Mesenchymal stem cell (in vitro differentiated cells and primary cell): ENCODE measurements around the gene KLHDC10.
"Not testable (repeated sequence)": the region's sequence is repeated elsewhere in the genome, so short reads cannot be mapped to it uniquely, and the experiment has no call there.

Experiments used
- DNase-seq: peaks from one replicate; pipeline ENCODE4 v3.0.0-alpha.2; 2013
- H2AFZ ChIP-seq: one replicate; pipeline ENCODE4 v1.6.1; 2013; ENCODE audit warnings: low read depth, mild to moderate bottlenecking, control low read depth, inconsistent platforms, low read length, moderate library complexity
- H2AK5ac ChIP-seq: 2 replicates; pipeline ENCODE4 v1.6.1; 2013; ENCODE audit warnings: low read length, moderate library complexity, mild to moderate bottlenecking, inconsistent platforms; ENCODE audit not compliant: severe bottlenecking
- H2BK120ac ChIP-seq: one replicate; pipeline ENCODE4 v1.6.1; 2013; ENCODE audit warnings: low read depth, mild to moderate bottlenecking, inconsistent platforms, low read length, moderate library complexity
- H2BK12ac ChIP-seq, 2 experiments: one replicate each; pipeline ENCODE4 v1.6.1; 2013; ENCODE audit warnings: inconsistent platforms in 2 of 2, low read length in 2 of 2, mild to moderate bottlenecking in 2 of 2, moderate library complexity in 2 of 2, control low read depth in 1 of 2
- H2BK15ac ChIP-seq: one replicate; pipeline ENCODE4 v1.6.1; 2013; ENCODE audit warnings: mild to moderate bottlenecking, low read depth, inconsistent platforms; ENCODE audit not compliant: poor library complexity, severe bottlenecking
- H2BK5ac ChIP-seq: 2 replicates; pipeline ENCODE4 v1.6.1; 2013; ENCODE audit warnings: low read depth, mild to moderate bottlenecking, low read length, control low read depth, inconsistent platforms; ENCODE audit not compliant: poor library complexity, severe bottlenecking
- H3K14ac ChIP-seq, 2 experiments: one replicate each; pipeline ENCODE4 v1.6.1; 2013; ENCODE audit warnings: inconsistent platforms in 2 of 2, low read length in 2 of 2, control low read depth in 1 of 2, mild to moderate bottlenecking in 1 of 2, moderate library complexity in 1 of 2
- H3K18ac ChIP-seq, 2 experiments: one replicate each; pipeline ENCODE4 v1.6.1; 2013; ENCODE audit warnings: inconsistent platforms in 2 of 2, low read length in 2 of 2, control low read depth in 1 of 2, low read depth in 1 of 2, mild to moderate bottlenecking in 1 of 2
- H3K23ac ChIP-seq, 2 experiments: one replicate each; pipeline ENCODE4 v1.6.1; 2013; ENCODE audit warnings: inconsistent platforms in 2 of 2, low read length in 2 of 2, mild to moderate bottlenecking in 2 of 2, moderate library complexity in 2 of 2, control low read depth in 1 of 2
- H3K27ac ChIP-seq: 2 replicates; pipeline ENCODE4 v1.5.1; 2013; ENCODE audit warnings: mild to moderate bottlenecking, moderate library complexity, low read length, control low read depth, inconsistent platforms; ENCODE audit not compliant: poor library complexity, severe bottlenecking
- H3K27me3 ChIP-seq, 2 experiments: 2 replicates each; pipeline versions ENCODE4 v1.6.1 to v1.7.0; 2013; ENCODE audit warnings: low read length in 2 of 2, mild to moderate bottlenecking in 2 of 2, moderate library complexity in 2 of 2, control low read depth in 1 of 2, inconsistent platforms in 1 of 2; ENCODE audit not compliant: control insufficient read depth in 1 of 2, insufficient read depth in 1 of 2
- H3K36me3 ChIP-seq, 2 experiments: 2 replicates each; pipeline versions ENCODE4 v1.6.1 to v1.7.0; 2013; ENCODE audit warnings: low read length in 2 of 2, control low read depth in 1 of 2, inconsistent platforms in 1 of 2, low read depth in 1 of 2, mild to moderate bottlenecking in 1 of 2; ENCODE audit not compliant: insufficient read depth in 2 of 2, control insufficient read depth in 1 of 2
- H3K4ac ChIP-seq, 2 experiments: one replicate each; pipeline ENCODE4 v1.6.1; 2013; ENCODE audit warnings: inconsistent platforms in 2 of 2, low read length in 2 of 2, mild to moderate bottlenecking in 2 of 2, moderate library complexity in 2 of 2, control low read depth in 1 of 2, low read depth in 1 of 2
- H3K4me1 ChIP-seq: 2 replicates; pipeline ENCODE4 v1.6.1; 2013; ENCODE audit warnings: low read depth, low read length, control low read depth; ENCODE audit not compliant: control insufficient read depth, insufficient read depth
- H3K4me2 ChIP-seq: 2 replicates; pipeline ENCODE4 v1.6.1; 2013; ENCODE audit warnings: low read length, mild to moderate bottlenecking, inconsistent platforms; ENCODE audit not compliant: poor library complexity, severe bottlenecking
- H3K4me3 ChIP-seq, 2 experiments: 2 replicates each; pipeline versions ENCODE4 v1.5.1 to v1.7.0; 2013; ENCODE audit warnings: low read length in 2 of 2, mild to moderate bottlenecking in 2 of 2, control low read depth in 1 of 2, low read depth in 1 of 2; ENCODE audit not compliant: insufficient read depth in 1 of 2
- H3K79me1 ChIP-seq: replicated peaks from 2 replicates; pipeline ENCODE4 v1.6.1; 2013; ENCODE audit warnings: mild to moderate bottlenecking, control low read depth, low read length, inconsistent platforms; ENCODE audit not compliant: poor library complexity, severe bottlenecking
- H3K9ac ChIP-seq: 2 replicates; pipeline ENCODE4 v1.7.0; 2013; ENCODE audit warnings: mild to moderate bottlenecking, low read length, moderate library complexity
- H3K9me3 ChIP-seq: 2 replicates; pipeline ENCODE4 v1.7.0; 2013; ENCODE audit warnings: mild to moderate bottlenecking, low read length; ENCODE audit not compliant: control insufficient read depth
- H4K8ac ChIP-seq: one replicate; pipeline ENCODE4 v1.6.1; 2013; ENCODE audit warnings: inconsistent platforms, mild to moderate bottlenecking, low read length, moderate library complexity
- H4K91ac ChIP-seq: one replicate; pipeline ENCODE4 v1.6.1; 2013; ENCODE audit warnings: mild to moderate bottlenecking, low read length, inconsistent platforms
- WGBS: methylation state at CpG from one replicate; pipeline ENCODE4 v1.1.7; 2013; ENCODE audit warnings: mixed read lengths; 5-methylcytosine and 5-hydroxymethylcytosine counted together

The KLHDC10 gene

DNA sequence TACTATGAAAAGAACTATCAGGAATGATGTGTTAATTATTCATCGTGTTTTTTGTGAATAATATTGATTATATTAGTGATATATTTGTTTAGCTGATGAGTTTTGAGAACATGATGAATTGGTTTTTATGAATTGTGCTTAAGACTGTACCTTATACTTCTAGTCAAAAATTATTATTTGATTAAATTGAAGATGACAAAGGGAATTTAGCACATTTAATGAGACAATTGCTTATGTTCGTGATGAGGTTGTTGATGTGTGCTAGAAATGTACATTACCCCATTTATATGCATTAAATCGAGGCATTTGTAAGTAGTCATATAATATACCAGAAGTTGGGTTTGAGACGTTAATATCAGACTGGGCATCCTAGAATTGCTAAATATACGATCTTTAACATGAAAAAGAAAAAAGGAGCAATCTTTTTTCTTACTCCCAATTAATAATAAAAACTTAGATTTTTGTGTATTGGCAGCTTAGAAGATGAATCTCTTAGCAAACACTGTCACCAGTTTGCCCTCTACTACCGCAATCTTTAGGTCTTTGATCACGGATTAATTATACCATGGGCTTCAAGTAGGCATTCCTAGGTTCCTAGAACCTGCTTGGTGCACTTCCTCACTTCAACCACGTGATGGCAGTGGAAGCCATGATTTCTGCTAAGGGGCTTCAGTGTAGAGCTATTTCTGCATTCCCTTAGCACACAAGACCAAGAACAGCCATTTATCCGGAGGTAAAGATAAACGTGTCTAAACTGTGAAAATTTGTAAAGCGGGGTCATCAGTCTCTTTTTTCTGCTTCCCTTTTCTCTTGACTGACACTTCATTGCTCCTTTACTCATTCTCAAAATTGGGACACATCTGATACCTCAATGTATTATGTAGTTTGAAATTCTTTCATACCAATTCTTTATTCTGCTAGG, 1.6 kb downstream of the KLHDC10 start:
- Histone ChIP-seq H3K27ac (no peak overlapping the region), H2BK5ac (no peak overlapping the region), H2BK120ac (no peak overlapping the region), H3K23ac (no peak overlapping the region), H3K9me3 (no peaks in the 10 kb centered on the region), H3K27me3 (no peaks in the 10 kb centered on the region), H3K14ac (no peak overlapping the region), H2AFZ (no peak overlapping the region), H3K79me1 (no peaks in the 10 kb centered on the region), H4K91ac (no peak overlapping the region), H3K9ac (peak overlapping the region; percentile 90), H4K8ac (no peak overlapping the region), H3K4me3 (peak overlapping the region in 1 of 2 experiments; percentile 89), H3K36me3 (no peaks in the 10 kb centered on the region), H2BK15ac (no peak overlapping the region), H3K4ac (no peak overlapping the region), H3K4me2 (peak overlapping the region; percentile 66), H3K4me1 (peaks cover 1% of the 10 kb centered on the region), H2BK12ac (no peak overlapping the region), H2AK5ac (no peak overlapping the region), H3K18ac (no peak overlapping the region)
- 13% methylated on average over 4 of the region's 11 CpGs for WGBS
- DNase-seq = peak; percentile 91

DNA sequence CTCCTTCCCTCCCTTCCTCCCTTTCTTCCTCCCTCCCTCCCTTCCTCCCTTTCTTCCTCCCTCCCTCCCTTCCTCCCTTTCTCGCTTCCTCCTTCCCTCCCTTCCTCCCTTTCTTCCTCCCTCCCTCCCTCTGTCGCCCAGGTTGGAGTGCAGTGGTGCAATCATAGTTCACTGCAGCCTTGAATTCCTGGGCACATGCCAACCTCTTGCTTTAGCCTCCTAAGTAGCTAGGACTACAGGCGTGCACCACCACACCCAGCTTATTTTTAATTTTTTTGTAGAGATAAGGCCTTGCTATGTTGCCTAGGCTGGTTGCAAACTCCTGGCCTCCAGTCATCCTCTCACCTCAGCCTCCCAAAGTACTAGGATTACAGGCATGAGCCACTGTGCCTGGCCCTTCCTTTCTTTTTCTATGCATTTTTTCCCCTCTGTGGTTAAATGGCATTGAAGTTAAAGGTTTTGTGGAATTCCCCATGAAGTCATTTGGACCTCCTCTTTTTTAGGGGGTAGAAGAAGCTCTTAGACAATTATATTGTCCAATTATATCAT, 9.6 kb downstream of the KLHDC10 start:
- H2BK12ac ChIP-seq = no peak overlapping the region
- no peaks in the 10 kb centered on the region for H3K27me3 ChIP-seq
- H3K9me3 ChIP-seq = no peaks in the 10 kb centered on the region
- peaks cover 6% of the 10 kb centered on the region for H3K79me1 ChIP-seq
- no peak overlapping the region for H4K8ac ChIP-seq
- H3K36me3 ChIP-seq = peaks cover 5 to 9% of the 10 kb centered on the region in 2 experiments
- no peak for DNase-seq
- H2BK5ac ChIP-seq = no peak overlapping the region
- peaks cover 4% of the 10 kb centered on the region for H3K4me1 ChIP-seq
- no peak overlapping the region for H2AFZ ChIP-seq
- H3K18ac ChIP-seq = no peak overlapping the region
- H3K14ac ChIP-seq = no peak overlapping the region
- H3K4ac ChIP-seq = no peak overlapping the region
- H4K91ac ChIP-seq = no peak overlapping the region
- H3K23ac ChIP-seq = no peak overlapping the region
- no peak overlapping the region for H2BK120ac ChIP-seq
- H2BK15ac ChIP-seq = no peak overlapping the region
- no peak overlapping the region for H3K27ac ChIP-seq
- no peak overlapping the region for H2AK5ac ChIP-seq
- H3K4me3 ChIP-seq = no peak overlapping the region
- WGBS = 95% methylated on average over 3 of the region's 3 CpGs
- no peak overlapping the region for H3K4me2 ChIP-seq
- H3K9ac ChIP-seq = no peak overlapping the region

DNA sequence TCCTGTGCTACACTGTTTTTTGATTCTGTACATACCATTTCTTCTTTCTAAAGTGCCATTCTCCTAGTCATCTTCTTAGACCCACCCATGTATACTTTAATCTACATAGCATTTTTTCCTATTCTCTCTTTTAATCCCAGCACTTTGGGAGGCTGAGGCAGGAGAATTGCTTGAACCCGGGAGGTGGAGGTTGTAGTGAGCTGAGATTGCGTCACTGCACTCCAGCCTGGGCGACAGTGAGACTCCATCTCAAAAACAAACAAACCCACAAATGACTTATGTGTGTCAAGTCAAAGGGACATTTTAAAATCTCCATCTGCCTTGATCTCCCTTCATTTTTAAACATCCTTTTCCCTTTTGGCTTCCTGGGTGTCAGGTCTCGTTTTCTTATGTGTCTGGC, 13.2 kb downstream of the KLHDC10 start:
- H3K36me3 ChIP-seq, H3K4me3 ChIP-seq, H3K27me3 ChIP-seq, DNase-seq, H3K4me1 ChIP-seq, H3K4ac ChIP-seq, H3K23ac ChIP-seq, H3K18ac ChIP-seq, H2BK5ac ChIP-seq, H2BK15ac ChIP-seq, H4K8ac ChIP-seq, H3K4me2 ChIP-seq, H4K91ac ChIP-seq, H3K79me1 ChIP-seq, H3K9me3 ChIP-seq, H2AFZ ChIP-seq, H3K14ac ChIP-seq, H2AK5ac ChIP-seq, H3K27ac ChIP-seq, H3K9ac ChIP-seq, H2BK120ac ChIP-seq, H2BK12ac ChIP-seq: not testable (repeated sequence)
- 93% methylated on average over 4 of the region's 4 CpGs for WGBS

DNA sequence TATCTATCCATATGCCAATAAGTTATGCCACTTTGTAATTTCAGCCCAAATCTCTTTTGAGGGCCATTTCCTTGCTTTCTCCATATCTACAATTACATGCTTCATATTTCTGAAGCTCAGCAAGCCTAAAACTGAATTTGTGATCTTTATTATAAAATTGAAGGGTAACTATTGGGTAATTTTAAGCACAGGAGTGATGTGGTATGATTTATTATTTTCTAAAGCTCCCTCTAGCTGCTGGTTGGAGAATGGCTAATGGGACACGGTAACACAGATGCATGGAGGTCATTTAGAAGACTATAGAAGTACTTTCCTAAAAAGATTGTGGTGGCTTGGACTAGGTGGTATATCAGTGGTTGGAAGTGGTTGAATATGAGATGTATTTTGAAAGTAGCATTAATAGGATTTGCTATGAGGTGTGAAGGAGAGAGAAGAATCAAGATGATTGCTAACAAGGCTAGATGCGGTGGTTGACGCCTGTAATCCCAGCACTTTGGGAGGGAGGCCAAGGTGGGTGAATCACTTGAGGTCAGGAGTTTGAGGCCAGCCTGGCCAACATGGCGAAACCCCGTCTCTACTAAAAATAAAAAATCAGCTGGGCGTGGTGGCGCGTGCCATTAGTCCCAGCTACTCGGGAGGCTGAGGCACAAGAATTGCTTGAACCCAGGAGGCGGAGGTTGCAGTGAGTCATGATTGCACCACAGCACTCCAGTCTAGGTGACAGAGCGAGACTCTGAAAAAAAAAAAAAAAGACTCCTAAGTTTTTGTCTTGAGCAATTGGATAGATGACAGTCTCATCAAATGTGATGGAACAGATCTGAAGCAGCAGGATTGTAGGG, 13.9 kb downstream of the KLHDC10 start:
- no peak overlapping the region for H3K9ac ChIP-seq
- no peak overlapping the region for H2BK120ac ChIP-seq
- H4K91ac ChIP-seq = no peak overlapping the region
- H4K8ac ChIP-seq = no peak overlapping the region
- no peak overlapping the region for H3K4me3 ChIP-seq
- H3K9me3 ChIP-seq = no peaks in the 10 kb centered on the region
- no peak overlapping the region for H3K27ac ChIP-seq
- H3K36me3 ChIP-seq = peaks cover 5 to 6% of the 10 kb centered on the region in 2 experiments
- H2AFZ ChIP-seq = no peak overlapping the region
- no peak overlapping the region for H3K18ac ChIP-seq
- H2BK5ac ChIP-seq = no peak overlapping the region
- no peak overlapping the region for H2AK5ac ChIP-seq
- WGBS = 98% methylated on average over 11 of the region's 11 CpGs
- H3K4me1 ChIP-seq = peaks cover 1% of the 10 kb centered on the region
- H3K4ac ChIP-seq = no peak overlapping the region
- H3K27me3 ChIP-seq = no peaks in the 10 kb centered on the region
- no peak overlapping the region for H2BK12ac ChIP-seq
- H3K23ac ChIP-seq = no peak overlapping the region
- no peak for DNase-seq
- peaks cover 10% of the 10 kb centered on the region for H3K79me1 ChIP-seq
- H2BK15ac ChIP-seq = no peak overlapping the region
- no peak overlapping the region for H3K14ac ChIP-seq
- no peak overlapping the region for H3K4me2 ChIP-seq
